HG03460 (cell line): ENCODE results near the gene STX8.

ENCODE experiments used
- ATAC-seq: cut with Tn5 transposase; IDR thresholded peaks from one replicate; pipeline ENCODE4 v1.9.1; 2021; ENCODE audit not compliant: unreplicated experiment

STX8 gene

DNA sequence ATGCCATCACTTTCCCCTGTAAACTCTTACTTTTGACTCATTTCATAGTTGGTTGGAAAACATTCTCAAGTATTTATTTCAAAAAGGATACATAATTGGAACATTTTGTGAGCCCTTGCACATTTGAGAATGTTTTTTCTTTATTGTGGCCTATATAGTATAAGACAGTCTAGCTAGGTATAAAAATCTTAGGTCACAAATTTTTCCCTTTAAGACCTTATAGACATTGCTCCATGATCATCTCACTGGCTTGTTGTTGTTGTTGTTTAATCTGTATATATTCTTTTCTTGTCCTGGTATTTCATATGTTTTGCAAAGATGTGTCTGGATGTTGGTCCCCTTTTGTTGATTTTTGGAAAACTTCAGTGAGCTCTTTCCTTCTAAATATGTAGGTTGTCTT is 360.2 kb downstream of the STX8 start:
- no peak for ATAC-seq

DNA sequence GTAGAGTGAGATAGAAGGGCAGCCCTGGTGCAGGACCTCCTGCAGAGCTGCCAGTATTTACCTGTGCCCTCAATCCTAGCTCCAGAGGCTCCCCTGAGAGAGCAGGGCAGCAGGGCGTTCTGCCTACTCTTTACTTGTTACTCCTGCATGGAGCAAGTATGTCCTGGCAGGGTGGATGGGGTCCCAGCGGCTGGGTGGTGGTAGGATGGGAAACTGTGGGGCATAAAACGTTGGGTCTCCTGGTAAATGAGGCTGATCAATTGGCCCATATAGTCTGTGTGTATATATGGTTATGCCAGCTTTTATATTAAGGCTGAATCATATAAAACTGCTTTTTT is 362.3 kb downstream of the STX8 start:
- no peak for ATAC-seq

DNA sequence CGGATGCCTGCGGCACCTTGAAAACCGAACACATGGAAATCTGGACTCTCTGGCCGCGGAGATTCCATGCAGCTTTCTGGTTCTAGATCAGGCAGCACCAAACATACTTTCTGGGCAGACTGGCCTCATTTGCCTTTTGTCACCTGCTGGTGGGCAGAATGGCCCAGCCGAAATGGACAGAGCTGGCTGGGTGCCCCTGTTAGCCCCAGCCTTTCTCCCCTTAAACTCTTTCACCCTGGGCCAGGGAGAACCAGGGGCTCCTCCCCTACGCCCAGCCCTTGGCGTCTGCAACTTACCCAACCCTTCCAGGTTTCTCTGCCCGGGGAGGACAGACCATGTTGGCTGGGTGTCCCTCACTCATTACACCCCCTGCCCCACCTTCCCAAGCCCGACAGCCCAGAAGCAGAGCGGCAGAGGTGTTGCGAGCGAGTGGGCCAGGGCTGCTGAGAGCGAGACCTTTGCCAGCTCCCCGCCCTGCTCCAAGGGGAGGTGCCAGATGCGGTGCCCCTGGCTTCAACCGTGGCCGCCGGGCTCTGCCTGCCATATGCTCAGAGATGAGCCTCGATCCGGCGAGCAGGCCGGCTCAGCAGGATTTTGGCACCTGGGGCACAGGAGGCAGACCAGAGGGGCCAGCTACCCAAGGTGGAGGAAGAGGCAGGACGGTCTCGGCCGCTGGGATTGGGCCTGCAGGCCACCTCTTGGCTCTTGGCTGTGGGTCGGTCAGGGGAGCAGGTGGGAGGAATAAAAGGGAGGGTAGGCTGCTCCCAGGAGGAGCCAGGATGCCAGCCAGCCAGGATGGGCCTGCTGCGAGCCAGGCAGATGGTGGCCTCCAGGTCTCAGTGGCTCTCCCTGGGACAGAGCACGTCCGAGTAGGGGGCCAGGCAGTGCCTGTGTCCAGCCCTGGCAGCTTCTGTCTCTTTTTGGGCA is 363.0 kb downstream of the STX8 start:
- ATAC-seq = no peak

DNA sequence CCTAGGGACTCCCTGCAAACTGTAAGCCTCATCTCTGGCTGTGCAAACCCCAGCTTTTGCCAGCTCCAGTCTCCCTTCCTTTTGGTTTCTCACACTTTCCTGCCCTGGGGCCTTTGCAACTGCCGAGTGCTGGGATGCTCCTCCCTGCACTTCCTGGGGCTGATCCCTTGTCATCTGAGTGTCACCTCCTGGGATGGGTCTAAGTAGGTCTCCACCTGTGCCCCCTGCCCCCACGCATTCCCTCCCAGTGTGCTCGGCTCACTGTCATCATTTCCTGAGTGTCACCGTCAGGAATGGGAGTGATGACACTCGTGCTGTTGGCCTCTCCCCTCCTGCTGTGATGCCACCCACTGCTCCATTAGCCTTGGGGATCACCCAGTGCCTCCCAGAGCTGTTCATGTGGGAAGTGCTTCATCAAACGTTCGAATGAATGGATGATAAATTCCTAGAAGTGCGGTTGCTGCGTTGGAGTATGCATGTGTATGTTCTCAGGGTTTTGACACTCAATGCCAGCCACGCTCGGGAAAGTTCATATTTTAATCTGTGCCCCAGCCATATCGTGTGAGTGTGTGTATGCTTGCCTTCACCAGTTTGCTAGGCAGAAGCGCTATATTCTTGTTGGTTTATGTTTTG is 364.4 kb downstream of the STX8 start:
- no peak for ATAC-seq

DNA sequence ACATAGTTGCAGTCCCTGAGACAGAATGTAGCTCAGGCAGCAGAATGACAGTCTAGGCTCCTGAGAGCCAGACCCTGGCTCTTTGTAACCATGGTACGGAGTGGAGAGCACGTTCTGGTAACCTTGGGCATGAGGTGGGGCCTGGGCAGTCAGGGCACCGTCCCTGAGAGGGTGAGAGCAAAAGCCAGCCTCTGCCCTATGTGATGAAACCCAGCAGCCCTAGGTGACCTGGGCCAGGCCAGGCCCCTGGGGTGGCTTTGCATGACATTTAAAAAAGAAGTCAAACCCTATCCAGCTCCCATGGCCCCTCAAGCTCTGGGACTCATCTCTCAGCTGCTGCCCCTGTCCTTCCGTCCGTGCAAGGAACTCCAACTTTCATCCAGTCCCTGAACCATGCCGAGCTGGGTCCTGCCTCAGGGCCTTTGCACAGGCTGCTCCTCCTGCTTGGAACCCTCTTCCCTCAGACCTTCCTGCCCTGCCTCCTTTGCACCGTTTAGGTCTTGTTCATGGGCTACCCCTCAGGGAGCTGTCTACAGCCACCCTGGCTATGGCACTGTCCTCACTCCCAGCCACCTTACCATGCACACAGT is 365.7 kb downstream of the STX8 start:
- ATAC-seq = no peak

DNA sequence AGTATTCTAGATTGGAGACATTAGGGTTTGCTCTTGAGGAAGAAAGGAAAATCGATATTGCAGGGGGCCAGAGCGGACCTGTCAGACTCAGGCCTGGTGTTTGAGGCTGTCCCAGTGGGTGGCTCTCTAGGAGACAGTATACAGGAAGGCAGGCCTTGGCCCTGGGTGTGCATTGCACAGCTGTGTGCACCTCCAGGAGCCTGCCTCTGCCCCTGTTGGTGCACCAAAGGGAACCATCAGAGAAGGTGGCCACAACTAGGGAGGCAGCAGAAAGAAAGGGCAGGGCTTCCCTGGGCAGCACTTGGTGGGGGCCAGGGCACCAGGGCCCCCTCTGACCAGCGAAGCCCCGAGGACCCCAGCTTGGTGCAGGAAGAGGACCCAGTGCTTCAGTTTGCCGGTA is 366.3 kb downstream of the STX8 start:
- ATAC-seq = no peak

DNA sequence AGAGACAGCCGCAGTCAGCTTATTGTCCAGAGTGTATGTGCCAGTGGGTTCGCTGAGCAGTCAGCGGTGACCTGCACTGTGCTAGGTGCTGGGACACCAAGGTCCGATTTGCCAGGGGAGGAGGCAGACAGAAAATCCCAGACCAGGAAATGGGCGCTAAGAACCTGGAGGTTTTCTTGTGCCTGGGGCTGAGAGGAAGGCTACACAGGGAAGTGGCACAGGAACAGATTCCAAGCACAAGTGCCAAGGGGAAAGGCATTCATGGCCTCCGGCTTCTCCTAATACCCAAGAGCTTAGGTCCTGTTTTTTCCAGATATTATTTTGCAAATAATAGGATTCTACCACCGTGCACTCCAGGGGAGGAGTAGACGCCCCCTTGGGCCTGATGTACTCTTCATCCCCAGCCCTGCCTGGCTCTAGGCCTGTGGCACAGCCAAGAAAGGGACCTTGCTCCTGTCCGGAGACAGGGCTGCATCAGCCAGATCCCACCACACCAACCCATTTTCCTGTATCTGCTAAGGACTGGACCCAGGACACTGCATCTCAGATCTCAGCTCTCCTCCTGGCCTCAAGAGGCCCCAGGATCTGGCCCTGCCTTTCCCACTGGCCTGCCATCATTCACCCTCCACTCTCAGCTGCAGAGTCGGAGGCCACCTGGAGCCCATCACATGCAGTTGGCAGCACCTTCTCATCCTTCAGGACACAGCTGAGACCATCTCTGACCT is 367.1 kb downstream of the STX8 start:
- ATAC-seq = no peak

DNA sequence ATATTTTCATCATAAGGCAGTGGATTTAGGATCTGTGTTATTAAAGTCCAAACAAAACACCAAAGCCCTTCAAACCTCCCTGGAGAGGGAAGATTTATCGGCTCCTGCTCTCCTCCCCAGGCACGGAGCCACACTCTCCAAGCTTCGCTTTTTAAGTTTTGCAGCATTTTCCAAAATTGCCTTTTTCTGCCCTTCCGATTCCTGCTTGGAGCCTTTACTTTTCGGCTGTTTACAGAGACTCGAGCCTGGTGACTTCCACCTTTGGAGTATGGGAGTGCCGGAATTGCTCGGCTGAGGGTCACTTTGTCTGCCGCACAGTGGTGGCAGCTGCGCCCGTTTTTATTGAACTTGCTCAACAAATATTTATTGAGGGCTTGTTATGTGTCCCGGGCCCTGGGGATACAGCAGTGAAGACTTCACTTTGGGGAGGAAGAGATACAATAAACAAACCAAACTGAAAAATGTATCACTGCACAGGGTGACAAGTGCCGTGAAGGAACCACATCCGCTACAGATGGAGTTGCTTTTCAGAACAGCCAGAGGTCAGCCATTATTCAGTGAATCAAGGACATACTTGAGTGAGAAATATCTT is 368.8 kb downstream of the STX8 start:
- ATAC-seq = no peak

DNA sequence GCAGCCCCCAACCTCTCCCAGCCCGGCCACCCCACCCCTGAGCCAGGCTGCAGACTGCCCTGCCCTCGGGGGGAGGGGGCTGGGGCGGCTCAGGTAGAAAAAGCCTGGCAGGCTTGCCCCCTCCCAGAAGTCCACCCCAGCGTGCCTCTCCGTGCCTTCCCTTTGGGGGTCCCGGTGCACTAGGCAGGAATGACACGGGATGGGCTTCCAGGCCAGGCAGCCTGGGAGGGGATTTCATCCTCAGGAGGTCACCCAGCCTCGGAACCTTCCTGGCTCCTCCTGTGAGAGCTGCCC is 369.3 kb downstream of the STX8 start:
- no peak for ATAC-seq

DNA sequence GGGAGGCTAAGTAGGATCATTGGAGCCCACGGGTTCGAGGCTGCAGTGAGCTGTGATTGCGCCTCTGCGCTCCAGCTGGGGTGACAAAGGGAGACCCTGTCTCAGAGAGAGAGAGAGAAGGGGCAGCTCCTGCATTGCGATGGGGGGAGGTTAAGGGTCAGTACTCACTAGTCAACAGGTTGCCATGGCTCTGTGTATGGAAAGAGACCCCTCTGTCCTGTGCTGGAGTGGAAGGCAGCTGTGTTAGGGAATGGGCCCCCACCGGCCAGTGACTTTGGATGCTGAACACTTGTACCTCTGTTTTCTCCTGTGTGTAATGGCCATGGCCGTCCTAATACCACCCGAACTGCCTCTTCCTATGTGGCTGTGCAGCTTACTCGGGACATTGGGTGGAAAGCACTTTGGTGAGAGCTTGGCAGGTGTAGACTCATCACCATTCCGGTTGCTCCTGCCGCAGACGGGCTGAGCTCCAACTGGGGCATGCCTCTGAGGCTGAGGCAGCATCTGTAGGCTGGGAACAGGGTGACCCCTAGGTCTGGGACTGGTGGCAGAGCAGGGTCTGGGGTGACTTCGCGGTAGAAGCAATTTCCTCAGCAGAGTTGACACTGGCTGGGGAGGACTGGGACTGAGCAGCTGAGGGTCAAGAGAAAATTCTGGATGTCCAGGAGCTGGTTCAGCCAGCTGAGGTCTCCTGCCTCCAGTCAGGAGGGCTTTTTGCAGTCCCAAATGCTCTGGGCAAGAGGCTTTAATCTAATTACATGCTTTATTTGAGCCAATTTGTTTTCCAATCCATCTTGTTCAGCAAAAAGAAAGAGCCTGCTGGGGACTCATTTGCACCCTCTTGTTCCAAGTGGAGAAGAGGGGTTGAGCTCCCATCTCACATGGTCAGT is 369.9 kb downstream of the STX8 start:
- no peak for ATAC-seq

DNA sequence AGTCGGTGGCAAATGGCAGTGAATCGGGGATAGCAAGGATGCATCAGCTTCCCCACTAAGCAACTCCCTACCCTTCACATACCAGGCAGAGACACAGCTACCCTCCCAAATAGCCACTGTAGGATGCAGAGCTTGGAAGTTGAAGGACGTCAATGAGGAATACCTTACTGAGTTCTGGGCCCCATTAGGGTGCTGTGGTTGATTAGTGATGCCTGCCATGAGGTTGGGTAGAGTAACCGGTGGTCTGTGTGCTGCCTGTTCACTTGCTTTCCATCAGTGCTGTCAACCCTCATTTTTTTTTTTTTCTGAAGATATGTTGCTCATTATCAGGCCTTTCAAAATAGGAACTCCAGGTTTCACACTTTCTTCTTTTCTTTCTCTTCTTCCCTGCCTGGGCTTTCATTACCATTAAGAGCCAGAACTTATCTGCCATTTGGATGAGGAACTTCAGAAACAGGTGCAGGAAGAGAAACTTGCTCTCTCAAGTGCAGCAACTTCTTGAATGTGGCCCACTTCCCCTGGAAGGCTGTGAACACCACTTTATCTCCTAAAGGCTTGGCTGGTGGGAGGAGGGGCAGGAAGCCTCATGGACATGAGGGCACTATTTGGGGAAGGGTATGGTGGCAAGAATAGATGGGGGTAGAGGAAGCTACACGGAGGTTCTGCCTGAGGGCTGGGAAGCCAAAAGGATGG is 370.8 kb downstream of the STX8 start:
- no peak for ATAC-seq

DNA sequence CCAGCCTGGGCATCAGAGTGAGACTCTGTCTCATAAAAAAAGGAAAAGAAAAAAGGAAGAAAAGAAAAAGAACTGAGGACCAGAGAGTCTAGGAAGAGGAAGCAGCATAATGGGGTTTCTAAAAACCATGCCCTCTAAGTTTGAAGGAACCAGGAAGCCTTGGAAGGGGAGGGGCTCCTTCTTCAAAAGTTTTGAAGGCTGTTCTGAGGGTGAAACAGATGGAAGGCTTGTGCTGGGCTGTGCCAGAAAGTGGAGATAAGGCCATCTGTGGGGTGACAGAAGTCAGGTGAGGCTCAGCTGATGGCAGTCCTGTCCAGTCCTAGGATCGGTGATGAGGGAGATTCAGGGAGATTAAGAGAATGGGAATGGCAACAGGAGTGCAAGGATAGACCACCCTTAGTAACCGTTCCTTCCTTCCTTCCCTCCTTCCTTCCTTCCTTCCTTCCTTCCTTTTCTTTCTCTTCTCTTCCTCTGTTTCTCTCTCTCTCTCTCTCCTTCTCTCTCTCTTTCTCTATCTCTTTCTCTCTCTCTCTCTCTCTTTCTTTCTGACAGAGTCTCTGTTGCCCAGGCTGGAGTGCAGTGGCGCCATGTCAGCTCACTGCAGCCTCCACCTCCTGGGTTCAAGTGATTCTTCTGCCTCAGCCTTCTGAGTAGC is 371.7 kb downstream of the STX8 start:
- ATAC-seq = no peak

DNA sequence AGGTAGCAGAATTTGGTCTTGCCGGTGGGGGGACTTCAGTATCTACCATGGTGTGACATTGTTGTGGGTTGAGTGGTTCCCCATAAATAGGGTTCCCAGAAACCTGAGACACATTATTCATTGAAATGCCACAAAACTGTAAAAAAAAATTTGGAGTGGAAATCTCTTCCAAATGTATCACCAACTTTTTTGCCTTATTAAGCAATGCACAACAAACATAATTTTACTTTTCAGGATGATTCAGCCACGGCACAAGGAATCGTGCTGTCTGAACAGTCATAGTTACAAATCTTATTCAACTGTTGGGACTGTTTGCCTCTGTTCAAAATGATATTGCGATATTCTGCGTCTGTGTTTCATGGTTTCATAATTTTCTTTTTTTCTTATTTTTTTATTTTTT is 373.1 kb downstream of the STX8 start:
- no peak for ATAC-seq

DNA sequence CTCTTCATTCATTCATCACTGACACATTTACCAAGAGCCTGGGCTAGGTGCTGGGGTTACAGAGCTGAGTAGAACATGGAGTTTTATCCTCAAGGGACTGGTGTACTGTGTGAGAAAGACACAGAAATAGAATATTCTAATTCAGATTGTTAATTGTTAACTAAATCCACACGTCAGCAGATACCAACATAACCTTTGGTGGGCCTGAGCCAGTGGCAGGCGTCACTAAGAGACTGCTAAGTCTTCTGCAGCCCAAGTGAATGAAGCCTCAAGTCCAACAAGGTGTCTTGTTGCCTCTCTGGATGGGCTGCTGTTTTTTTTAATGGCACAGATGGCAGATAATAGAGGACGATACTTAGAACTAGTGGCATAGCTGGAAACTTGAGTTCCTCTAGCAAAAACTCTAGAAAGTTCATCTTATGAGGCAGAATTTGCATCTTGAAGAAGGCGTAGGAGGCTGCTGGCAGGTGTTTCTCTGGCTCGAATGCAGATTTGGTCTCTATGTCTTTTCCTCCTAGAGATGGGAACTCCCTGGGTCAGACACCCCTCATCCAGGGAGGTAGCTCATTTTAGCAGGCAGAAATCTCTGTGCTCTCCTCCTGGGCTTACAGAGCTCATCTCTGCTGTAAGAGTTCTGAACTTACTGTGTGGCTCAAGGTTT is 374.8 kb downstream of the STX8 start:
- peak; percentile 75 for ATAC-seq
